K562 (cell line): Measurements from ENCODE around the gene IGF1R. TPM values are rescaled to one million over a fixed set of nuclear protein-coding genes. Genes with fewer than 3 reads are reported as not detected.

Experiments used
- ATAC-seq: fragments of 200-7000 bp; cut with Tn5 transposase; 3 replicates; pipeline ENCODE4 v1.9.1; 2020; ENCODE audit warnings: moderate library complexity
- BruUV-seq: library from RNA; stranded (reverse); fragments of 400-500 nt; replicated peaks from 2 replicates; lab custom pipeline; 2021; lab: Mats Ljungman, UMichigan
- CTCF ChIA-PET: fragments of 300-600 bp; formaldehyde crosslinking; extraction: SDS; loops from one replicate; lab custom pipeline; 2021; ENCODE audit warnings: low intra/inter-chr PET ratio; lab: Yijun Ruan, JAX
- POLR2A ChIA-PET: fragments of 300-600, 350-650 bp; sonication (Branson Sonifier 250); formaldehyde crosslinking; extraction: SDS; loops from one replicate; lab custom pipeline; 2021; ENCODE audit warnings: antibody characterized with exemption, inconsistent platforms; lab: Yijun Ruan, JAX
- DNase-seq, 4 experiments: peaks; one replicate each; pipeline versions ENCODE4 v3.0.0 to v3.0.0-alpha.2; 2011 to 2018; ENCODE audit warnings: low spot score in 3 of 4, mixed read lengths in 3 of 4; ENCODE audit errors: extremely low read depth in 1 of 4
- FAIRE-seq: peaks from 2 replicates; lab custom pipeline; 2011; peaks lifted over from hg19 to GRCh38; lab: Jason Lieb, UNC
- H2AFZ ChIP-seq: 2 replicates; pipeline ENCODE4 v1.6.0; 2011; ENCODE audit warnings: low read depth, low read length, control low read depth, inconsistent platforms
- H3K27ac ChIP-seq: fragments of 200-600 bp; 3 replicates; pipeline ENCODE4 v1.8.0; 2011; ENCODE audit warnings: low read depth, mild to moderate bottlenecking, control low read depth, inconsistent platforms, low read length, moderate library complexity, mixed read lengths; ENCODE audit errors: extremely low read depth
- H3K27me3 ChIP-seq, 2 experiments: fragments of 300-600 bp in 1 of 2; 2 replicates in 1 of 2; 3 replicates in 1 of 2; pipeline versions ENCODE4 v1.6.0 to v1.8.0; 2011; ENCODE audit warnings: inconsistent platforms in 2 of 2, low read length in 2 of 2, mild to moderate bottlenecking in 1 of 2, mixed read lengths in 1 of 2, moderate library complexity in 1 of 2; ENCODE audit not compliant: control insufficient read depth in 2 of 2, insufficient read depth in 2 of 2
- H3K36me3 ChIP-seq: fragments of 300-600 bp; 3 replicates; pipeline ENCODE4 v1.8.0; 2011; ENCODE audit warnings: mild to moderate bottlenecking, low read length, inconsistent platforms; ENCODE audit not compliant: control insufficient read depth, insufficient read depth
- H3K4me1 ChIP-seq, 2 experiments: fragments of 200-600 bp in 1 of 2; replicated peaks in 1 of 2; 2 replicates in 1 of 2; 3 replicates in 1 of 2; pipeline versions ENCODE4 v1.5.1 to v1.8.0; 2011; ENCODE audit warnings: inconsistent platforms in 2 of 2, low read length in 2 of 2, mild to moderate bottlenecking in 1 of 2, mixed read lengths in 1 of 2, moderate library complexity in 1 of 2; ENCODE audit not compliant: control insufficient read depth in 2 of 2, insufficient read depth in 2 of 2
- H3K4me2 ChIP-seq: 2 replicates; pipeline ENCODE4 v1.6.1; 2011; ENCODE audit warnings: low read length, control low read depth, inconsistent platforms, mixed read lengths; ENCODE audit not compliant: insufficient read depth
- H3K4me3 ChIP-seq: fragments of 200-600 bp; sonication (generic), shearing (Covaris generic); 2 replicates; pipeline ENCODE4 v1.5.1; 2016; ENCODE audit warnings: control low read depth, inconsistent platforms
- H3K79me2 ChIP-seq: fragments of 200-600 bp; 3 replicates; pipeline ENCODE4 v1.8.0; 2011; ENCODE audit warnings: low read length, inconsistent platforms; ENCODE audit not compliant: control insufficient read depth, insufficient read depth
- H3K9ac ChIP-seq, 2 experiments: 2 replicates each; pipeline versions ENCODE4 v1.6.0 to v1.6.1; 2011; ENCODE audit warnings: low read depth in 2 of 2, low read length in 2 of 2, control low read depth in 1 of 2, inconsistent platforms in 1 of 2, mild to moderate bottlenecking in 1 of 2, mixed read lengths in 1 of 2; ENCODE audit not compliant: insufficient read depth in 1 of 2
- H3K9me1 ChIP-seq: one replicate; pipeline ENCODE4 v1.6.0; 2011; ENCODE audit warnings: inconsistent platforms, mild to moderate bottlenecking, low read length, moderate library complexity; ENCODE audit not compliant: control insufficient read depth, insufficient read depth
- H3K9me3 ChIP-seq: replicated peaks from 2 replicates; pipeline ENCODE4 v1.5.1; 2011; ENCODE audit warnings: low read depth, low read length, inconsistent platforms; ENCODE audit not compliant: control insufficient read depth, insufficient read depth
- H4K20me1 ChIP-seq: replicated peaks from 2 replicates; pipeline ENCODE4 v1.6.1; 2011; ENCODE audit warnings: low read length, inconsistent platforms, mixed read lengths; ENCODE audit not compliant: control insufficient read depth, insufficient read depth
- ZNF592 ChIP-seq: fragments of 450-650 bp; IDR thresholded peaks from 2 replicates; pipeline ENCODE4 v1.6.1; 2017; ENCODE audit warnings: antibody characterized with exemption, mild to moderate bottlenecking
- WGBS: fragments of 100-300 bp; shearing (Covaris generic); methylation state at CpG from one replicate; pipeline ENCODE4 v1.1.6; 2016; ENCODE audit warnings: low coverage, mixed read lengths; ENCODE audit not compliant: insufficient coverage; ENCODE audit errors: missing lambda C conversion rate; 5-methylcytosine and 5-hydroxymethylcytosine counted together
- in situ Hi-C: fragments of 300-500 bp; cut with MboI; formaldehyde crosslinking; loops from 4 replicates; pipeline ENCODE4 v1.15.0; 2018; ENCODE audit warnings: inconsistent platforms, mixed read lengths
- intact Hi-C: fragments of 100-400 bp; cut with micrococcal nuclease; formaldehyde crosslinking; loops from 2 replicates; pipeline ENCODE4 v1.14.2; 2022
- polyA plus RNA-seq, 8 experiments: library from polyadenylated mRNA; depleted of rRNA in 4 of 8; stranded (reverse) in 5 of 8; unstranded in 3 of 8; fragments of >200 nt; fragmentation: Nextera tagmentation in 2 of 8; fragmentation: Illumina TruSeq in 1 of 8; extraction: Ambion mirVana in 2 of 8; extraction: Trizol in 1 of 8; gene quantifications; 2 replicates each; pipeline versions ENCODE4 v1.2.1 to v1.2.3, GENCODE V29; 2011 to 2014; ENCODE audit warnings: inconsistent platforms in 1 of 8, missing spikeins in 1 of 8
- total RNA-seq, 7 experiments: library from RNA; depleted of rRNA in 6 of 7; stranded (reverse); fragments of >200 nt in 6 of 7; fragmentation: Illumina TruSeq in 2 of 7; extraction: Trizol in 2 of 7; gene quantifications; 2 replicates each; pipeline versions ENCODE4 v1.2.1 to v1.2.3, GENCODE V29; 2011 to 2021; ENCODE audit warnings: low replicate concordance in 1 of 7

IGF1R gene
- total and polyA plus RNA-seq, 9 of the 15 experiments (the other 6 are each of a cell fraction or from before 2014, with no cell fraction given): 0.35 to 8.0 (median 1.6) TPM

DNA sequence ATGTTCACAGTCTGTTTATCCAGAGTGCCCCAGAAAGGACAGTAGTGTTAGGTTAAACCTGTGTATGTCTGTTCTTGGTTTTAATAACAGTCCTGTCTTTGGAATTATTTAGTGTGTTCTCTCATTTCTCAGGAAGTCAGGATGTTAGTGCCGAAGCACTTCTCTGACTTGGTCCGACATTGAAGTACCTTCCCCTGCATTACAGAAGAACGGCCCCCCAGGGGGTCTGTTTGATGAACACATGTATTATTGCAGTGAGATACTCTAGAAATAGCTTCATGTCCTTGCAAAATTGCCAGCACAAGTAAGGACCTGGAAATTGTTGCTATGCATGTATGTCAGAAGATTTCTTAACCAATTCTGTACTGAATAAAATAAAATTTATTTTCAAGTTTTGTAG, 110.9 kb downstream of the IGF1R start:
- WGBS: 3% methylated on average over 3 of the region's 3 CpGs
- H4K20me1 ChIP-seq: peaks cover 6% of the 10 kb centered on the region; the same call in 1 of the 2 replicates
- no TSS peak for BruUV-seq

More for the DNA sequence above, 110.9 kb downstream of the IGF1R start:
- peaks cover 4 to 21% of the 10 kb centered on the region in 2 experiments; a peak in 3 of 5 replicates for H3K27me3 ChIP-seq
- H3K27ac ChIP-seq: no peak overlapping the region
- H3K9me1 ChIP-seq: no peaks in the 10 kb centered on the region
- intact Hi-C loops: no loop called here
- ChIA-PET POLR2A (no interaction called here), CTCF (no interaction called here)
- no peak overlapping the region for H2AFZ ChIP-seq
- ATAC-seq: no peak
- H3K9me3 ChIP-seq: no peaks in the 10 kb centered on the region
- H3K4me1 ChIP-seq: no peaks in the 10 kb centered on the region
- H3K4me2 ChIP-seq: no peak overlapping the region
- no peak for DNase-seq
- H3K36me3 ChIP-seq: no peaks in the 10 kb centered on the region
- FAIRE-seq: no peak
- TF ChIP-seq ZNF592: no peak
- no peak overlapping the region for H3K9ac ChIP-seq
- in situ Hi-C loops: no loop called here
- H3K79me2 ChIP-seq: no peaks in the 10 kb centered on the region
- no peak overlapping the region for H3K4me3 ChIP-seq
